Hematopoietic multipotent progenitor cell treated with erythropoietin and hydrocortisone succinate and interleukin-3 and kit ligand, for 15 days (in vitro differentiated cells): ENCODE results near the gene SMG6.
"Not testable (repeated sequence)": the region's sequence is repeated elsewhere in the genome, so short reads cannot be mapped to it uniquely, and the experiment has no call there.

ENCODE experiments used
- DNase-seq: peaks from one replicate; pipeline ENCODE4 v3.0.0-alpha.2; 2015; ENCODE audit warnings: low spot score

Gene SMG6

GRCh38 chr17:2303204-2304188, at the start of gene SMG6, which contains the start of gene SRR:
TSS of gene SMG6 (minus strand) at chr17:2303785. CDS start at chr17:2303720, 65 bp downstream.
TSS of gene SRR (plus strand) at chr17:2303950. CDS start at chr17:2315561, 11,611 bp downstream.
- DNase-seq: peak; percentile 92

- DNase-seq: no peak
Measured at GRCh38 chr17:2351269-2351668, 47.7 kb upstream of the SMG6 start.

- DNase-seq: no peak
Measured at GRCh38 chr17:2347805-2348685, 44.5 kb upstream of the SMG6 start.

GRCh38 chr17:2346475-2346874, 42.9 kb upstream of the SMG6 start:
- no peak for DNase-seq

GRCh38 chr17:2344528-2344927, 40.9 kb upstream of the SMG6 start:
- DNase-seq: no peak

- DNase-seq: no peak
Measured at GRCh38 chr17:2343421-2343820, 39.8 kb upstream of the SMG6 start.

GRCh38 chr17:2338315-2338657, 34.7 kb upstream of the SMG6 start:
- DNase-seq: no peak

GRCh38 chr17:2337544-2338314, 34.1 kb upstream of the SMG6 start:
- DNase-seq: no peak

- no peak for DNase-seq
Measured at GRCh38 chr17:2336852-2337543, 33.4 kb upstream of the SMG6 start, which contains the start of gene SGSM2. TSS of gene SGSM2 (plus strand) at chr17:2337501. CDS start at chr17:2337689, 188 bp downstream.

- DNase-seq: peak; percentile 88
Measured at GRCh38 chr17:2336215-2336851, 32.7 kb upstream of the SMG6 start, which contains the start of gene TSR1. TSS of gene TSR1 (minus strand) at chr17:2336457. CDS start at chr17:2336427, 30 bp downstream.

GRCh38 chr17:2335726-2336214, 32.2 kb upstream of the SMG6 start:
- DNase-seq: no peak

GRCh38 chr17:2331303-2331702, 27.7 kb upstream of the SMG6 start:
- DNase-seq: no peak

GRCh38 chr17:2323629-2324314, 20.2 kb upstream of the SMG6 start:
- no peak for DNase-seq

- no peak for DNase-seq
Measured at GRCh38 chr17:2321399-2321798, 17.8 kb upstream of the SMG6 start.

- no peak for DNase-seq
Measured at GRCh38 chr17:2319051-2319450, 15.5 kb upstream of the SMG6 start.

GRCh38 chr17:2317796-2318195, 14.2 kb upstream of the SMG6 start:
- no peak for DNase-seq

GRCh38 chr17:2316916-2317205, 13.3 kb upstream of the SMG6 start:
- DNase-seq: not testable (repeated sequence)

GRCh38 chr17:2312736-2313135, 9.2 kb upstream of the SMG6 start:
- DNase-seq: no peak

GRCh38 chr17:2309338-2310154, 6.0 kb upstream of the SMG6 start:
- DNase-seq: no peak
